ENCODE measurements around the gene KRT77.

KRT77 gene

DNA sequence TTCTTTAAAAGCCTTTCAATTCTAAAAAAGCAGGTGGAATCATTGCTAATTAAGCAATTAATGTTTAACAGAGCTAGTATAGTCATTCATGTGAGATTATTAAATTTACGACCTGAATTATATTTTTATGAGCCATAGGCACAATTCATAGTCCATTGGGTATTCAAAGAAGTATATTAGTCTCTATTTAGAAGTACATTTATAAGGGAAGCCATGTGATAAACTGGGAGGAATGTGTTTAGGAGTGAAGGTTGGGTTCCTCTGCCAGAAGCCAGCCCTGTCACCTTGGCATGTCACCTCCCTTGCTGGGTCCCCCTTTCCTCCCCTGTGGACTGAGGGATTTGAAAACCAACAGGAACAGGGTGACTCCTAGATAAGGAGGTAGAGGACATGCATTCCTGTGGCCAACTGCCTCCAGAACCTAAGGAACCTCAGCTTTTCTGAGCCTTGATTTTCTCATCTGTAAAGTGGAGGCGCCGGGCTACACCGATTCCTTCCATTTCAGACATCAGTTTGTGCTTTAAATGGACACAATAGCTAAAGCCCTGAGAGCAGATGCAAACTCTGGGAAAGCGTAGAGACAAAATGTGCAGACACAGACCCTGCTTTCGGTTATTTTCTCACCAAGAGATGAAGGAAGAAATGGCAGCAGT lies 45.9 kb downstream of the KRT77 start:
- no peak for DNase-seq

- DNase-seq = no peak
Observed at GRCh38 chr12:52656616-52657015, 46.7 kb downstream of the KRT77 start.

DNA sequence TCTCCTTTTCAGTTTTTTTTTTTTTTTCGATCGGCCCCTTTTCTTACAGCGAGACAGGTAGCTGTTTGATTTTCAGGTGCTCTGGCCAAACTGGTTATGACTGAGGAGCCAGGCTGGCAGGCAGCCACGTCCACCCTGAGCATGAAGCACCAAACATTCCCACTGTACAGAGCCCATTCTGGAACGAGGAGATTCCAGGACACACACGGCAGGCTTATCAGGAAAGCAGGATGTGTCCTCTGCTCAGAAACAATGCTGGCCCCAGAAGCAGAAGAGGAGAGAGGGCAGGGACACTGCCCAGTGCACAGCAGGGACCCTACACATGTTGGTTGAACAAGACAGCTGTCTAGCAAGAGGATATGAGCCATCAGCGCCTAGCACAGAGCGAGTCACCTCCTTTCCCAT lies 47.6 kb downstream of the KRT77 start:
- DNase-seq = no peak

DNA sequence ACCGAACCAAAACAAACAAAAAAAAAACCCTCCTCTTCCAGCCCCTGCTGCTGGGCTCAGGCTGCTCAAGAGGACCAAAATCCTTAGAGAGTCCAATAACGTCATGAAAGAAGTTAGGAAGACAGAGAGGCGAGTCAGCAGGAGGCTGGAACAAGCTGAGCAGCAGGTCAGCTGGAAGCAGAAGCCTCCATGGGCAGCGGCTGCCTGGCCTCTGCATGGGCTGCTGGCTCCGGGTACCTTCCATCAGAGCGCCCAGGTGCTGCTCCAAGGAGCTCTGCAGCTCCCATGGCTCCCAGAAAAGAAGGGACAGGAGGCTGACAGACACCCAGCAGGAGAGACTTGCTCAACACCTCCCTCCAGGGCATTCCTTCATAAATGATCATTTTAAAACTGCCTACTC lies 48.1 kb downstream of the KRT77 start:
- DNase-seq = no peak

- no peak for DNase-seq
Observed at GRCh38 chr12:52651726-52652261, 51.5 kb downstream of the KRT77 start, which contains the start of gene KRT2. KRT2 (minus strand) TSS chr12:52652211; CDS start chr12:52652142, 69 bp downstream.

- no peak for DNase-seq
Observed at GRCh38 chr12:52650520-52651081, 52.7 kb downstream of the KRT77 start.

DNA sequence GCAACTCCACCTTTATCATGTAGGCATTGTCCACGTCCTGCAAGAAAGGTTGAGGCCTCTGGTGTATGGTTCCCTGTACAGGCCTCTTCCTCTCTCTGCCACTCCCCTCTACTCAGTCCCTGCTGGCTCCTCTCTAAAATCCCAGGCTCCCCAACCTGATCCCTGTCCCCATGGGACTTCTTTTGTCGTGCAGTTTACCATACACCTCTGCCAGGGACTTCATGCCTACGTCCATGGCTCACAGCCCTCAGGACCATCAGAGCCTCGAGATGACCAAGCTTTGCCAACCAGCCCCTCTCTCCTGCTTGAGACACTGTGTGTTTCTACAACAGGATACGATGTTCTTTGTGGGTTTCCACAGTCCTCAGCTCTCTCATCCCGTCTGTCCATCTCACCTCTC lies 54.3 kb downstream of the KRT77 start:
- no peak for DNase-seq

DNA sequence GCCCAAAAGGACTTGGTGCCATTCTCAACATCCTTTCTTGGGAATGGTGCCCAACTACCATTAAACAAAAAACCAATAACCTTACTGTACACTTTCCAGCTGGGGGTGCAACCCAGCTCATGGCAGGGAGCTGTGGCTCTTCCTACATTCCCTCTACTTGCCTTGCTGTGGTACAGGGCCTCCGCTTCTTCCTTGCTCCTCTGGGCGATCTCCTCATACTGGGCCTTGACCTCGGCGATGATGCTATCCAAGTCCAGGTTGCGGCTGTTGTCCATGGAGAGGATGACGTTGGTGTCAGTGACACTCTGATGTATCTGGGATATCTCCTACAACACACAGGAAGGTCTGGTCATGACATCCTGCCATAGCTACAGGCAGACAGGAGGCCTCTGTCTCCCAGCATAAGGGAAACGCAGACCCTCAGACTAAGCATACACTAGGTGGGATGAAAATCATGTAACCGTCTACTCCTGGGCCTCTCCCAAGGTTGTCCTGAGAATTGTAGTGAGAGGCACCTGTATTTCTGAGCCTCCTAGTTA lies 55.2 kb downstream of the KRT77 start:
- no peak for DNase-seq

- DNase-seq = no peak
Observed at GRCh38 chr12:52647601-52648000, 55.7 kb downstream of the KRT77 start.

DNA sequence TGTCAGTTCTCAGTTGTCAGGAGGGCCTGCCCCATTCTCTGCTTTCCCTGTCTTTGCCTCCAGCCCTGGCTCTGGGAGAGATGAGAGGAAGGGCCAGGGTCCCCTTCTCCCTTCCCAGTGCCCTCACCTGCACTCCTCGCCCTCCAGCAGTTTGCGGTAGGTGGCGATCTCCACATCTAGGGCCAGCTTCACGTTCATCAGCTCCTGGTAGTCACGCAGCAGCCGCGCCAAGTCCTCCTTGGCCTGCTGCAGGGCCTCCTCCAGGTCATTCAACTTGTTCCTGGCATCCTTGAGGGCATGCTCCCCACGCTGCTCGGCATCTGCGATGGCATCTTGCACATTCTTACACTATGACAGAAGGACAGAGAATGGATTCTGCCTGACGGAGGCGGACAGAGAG lies 56.7 kb downstream of the KRT77 start:
- no peak for DNase-seq

DNA sequence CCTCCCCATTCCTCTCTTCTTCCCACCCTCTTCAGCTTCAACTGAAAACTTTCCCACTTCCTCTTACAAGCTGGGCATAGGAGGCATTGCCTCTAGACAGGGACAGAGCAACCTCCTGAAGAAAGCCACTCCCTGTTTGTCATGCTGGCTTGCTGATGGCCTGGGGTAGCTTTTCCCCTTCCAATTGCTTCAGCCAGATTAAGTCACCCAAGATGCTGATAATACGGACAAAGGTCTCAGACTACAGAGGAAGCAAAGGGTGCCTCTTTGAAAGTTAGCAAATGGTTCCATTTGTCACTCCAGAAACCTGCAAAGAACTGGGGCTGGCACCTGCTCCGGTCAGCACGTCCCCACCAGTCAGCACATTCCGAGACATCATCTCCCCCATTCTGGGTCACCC lies 57.3 kb downstream of the KRT77 start:
- DNase-seq = no peak

DNA sequence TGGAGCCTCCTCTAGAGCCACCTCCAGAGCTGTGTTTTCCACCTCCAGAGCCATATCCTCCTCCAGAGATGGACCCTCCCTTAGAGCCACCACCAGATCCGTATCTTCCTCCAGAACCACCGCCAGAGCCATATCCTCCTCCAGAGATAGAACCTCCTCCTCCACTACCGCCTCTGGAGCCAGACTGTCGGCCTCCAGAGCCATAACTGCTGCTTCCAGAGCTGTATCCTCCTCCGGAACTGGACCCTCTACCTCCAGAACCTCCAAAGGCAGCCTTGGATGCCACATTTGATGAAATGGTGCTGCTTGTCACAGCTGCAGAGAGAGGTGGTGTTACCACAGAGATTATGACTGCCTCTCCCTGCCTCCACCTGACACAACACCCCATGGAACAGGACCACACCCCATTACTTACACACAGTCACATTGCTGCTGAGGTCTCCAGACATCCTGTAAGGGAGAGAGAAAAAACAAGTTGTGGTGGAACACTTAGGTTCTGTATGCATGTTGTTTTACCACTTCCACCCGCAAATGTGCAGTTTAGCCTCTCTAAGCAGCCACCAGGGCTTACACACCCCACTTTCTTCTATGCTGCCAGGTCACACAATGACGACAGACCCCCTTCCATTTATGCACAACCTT lies 58.1 kb downstream of the KRT77 start:
- DNase-seq = no peak

GRCh38 chr12:52644078-52644415 lies 59.3 kb downstream of the KRT77 start:
- no peak for DNase-seq

DNA sequence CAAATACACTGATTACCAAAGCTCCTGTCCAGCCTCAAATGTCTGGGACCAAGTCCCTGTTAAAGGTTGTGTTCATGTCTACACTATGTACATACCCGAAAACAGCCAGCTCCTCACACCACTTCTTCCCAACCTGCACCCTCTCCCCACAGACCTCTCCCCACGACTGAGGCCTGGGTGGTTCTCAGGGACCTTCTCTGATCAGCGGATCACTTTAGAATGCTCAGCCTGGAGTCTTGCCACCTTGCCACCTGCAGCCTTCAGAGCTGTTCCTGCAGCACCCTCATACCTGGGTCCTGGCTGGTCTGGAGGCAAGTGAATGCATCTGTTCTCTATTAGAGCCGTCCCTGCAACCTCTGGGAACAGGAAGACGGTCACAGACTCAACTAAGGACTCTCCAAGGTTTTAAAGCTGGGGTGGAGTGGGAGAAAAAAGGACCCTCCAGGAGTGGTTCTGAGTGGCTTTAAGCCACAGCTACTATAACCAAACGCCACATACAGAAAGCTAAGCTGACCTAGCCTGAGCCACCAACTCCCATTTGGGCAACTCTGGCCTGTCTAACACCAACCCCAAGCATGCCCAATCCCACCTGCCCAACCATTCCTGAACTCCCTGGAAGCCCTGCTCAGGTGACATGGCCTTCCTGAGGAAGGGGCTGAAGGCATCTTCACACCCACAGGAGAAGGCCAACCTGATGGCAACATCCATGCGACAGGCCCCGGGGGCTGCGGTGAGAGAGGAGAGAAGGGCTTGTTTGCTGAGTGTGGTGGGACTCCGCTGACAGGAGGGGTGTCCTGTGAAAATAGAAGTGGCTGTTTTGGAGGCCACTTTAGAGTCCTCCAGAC lies 59.9 kb downstream of the KRT77 start:
- no peak for DNase-seq

DNA sequence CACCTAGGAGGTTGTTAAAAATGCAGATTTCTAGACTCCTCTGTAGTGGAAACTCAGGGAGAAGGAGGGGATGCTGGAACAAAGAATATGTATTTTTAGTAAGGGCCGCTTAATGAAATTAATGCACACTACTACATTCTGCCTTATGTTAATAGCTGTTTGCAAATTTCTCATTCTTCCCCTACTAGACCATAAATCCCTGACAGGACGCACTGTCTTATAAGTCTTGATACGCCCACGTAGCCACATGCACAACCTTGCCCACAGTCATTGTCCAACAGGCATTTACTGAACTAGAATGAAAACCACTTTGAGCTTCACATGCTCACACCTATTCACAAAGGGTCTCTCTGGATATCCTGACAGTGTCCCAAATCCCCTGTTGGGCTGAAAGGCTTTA lies 61.9 kb downstream of the KRT77 start:
- DNase-seq = no peak
